Astrocyte (in vitro differentiated cells and primary cell): Measurements from ENCODE around the gene NSMF. TPM values are rescaled to one million over a fixed set of nuclear protein-coding genes. Genes with fewer than 3 reads are reported as not detected.

Experiments
- DNase-seq: peaks from one replicate; pipeline ENCODE4 v3.0.0-alpha.2; 2010; ENCODE audit warnings: low read depth
- FAIRE-seq: peaks from 2 replicates; lab custom pipeline; 2011; peaks lifted over from hg19 to GRCh38; lab: Jason Lieb, UNC
- H2AFZ ChIP-seq: 2 replicates; pipeline ENCODE4 v1.6.0; 2012; ENCODE audit warnings: low read depth, low read length, inconsistent platforms
- H3K27ac ChIP-seq: 2 replicates; pipeline ENCODE4 v1.5.1; 2011; ENCODE audit warnings: low read depth, low read length, inconsistent platforms
- H3K27me3 ChIP-seq: 2 replicates; pipeline ENCODE4 v1.6.0; 2011; ENCODE audit warnings: low read length, inconsistent platforms; ENCODE audit not compliant: insufficient read depth
- H3K36me3 ChIP-seq: 2 replicates; pipeline ENCODE4 v1.5.1; 2011; ENCODE audit warnings: low read length, inconsistent platforms; ENCODE audit not compliant: insufficient read depth
- H3K4me1 ChIP-seq: 2 replicates; pipeline ENCODE4 v1.5.1; 2011; ENCODE audit warnings: low read length, inconsistent platforms; ENCODE audit not compliant: insufficient read depth
- H3K4me2 ChIP-seq: 2 replicates; pipeline ENCODE4 v1.6.0; 2012; ENCODE audit warnings: low read length, inconsistent platforms
- H3K4me3 ChIP-seq: 2 replicates; pipeline ENCODE4 v1.5.1; 2011; ENCODE audit warnings: low read depth, mild to moderate bottlenecking, low read length, inconsistent platforms; ENCODE audit not compliant: insufficient read depth
- H3K79me2 ChIP-seq: 2 replicates; pipeline ENCODE4 v1.6.0; 2012; ENCODE audit warnings: mild to moderate bottlenecking, low read length, inconsistent platforms; ENCODE audit not compliant: insufficient read depth
- H3K9ac ChIP-seq: 2 replicates; pipeline ENCODE4 v1.6.0; 2012; ENCODE audit warnings: mild to moderate bottlenecking, low read length, inconsistent platforms
- H3K9me3 ChIP-seq: 2 replicates; pipeline ENCODE4 v1.5.1; 2012; ENCODE audit warnings: low read depth, mild to moderate bottlenecking, low read length, inconsistent platforms; ENCODE audit not compliant: insufficient read depth
- H4K20me1 ChIP-seq: 2 replicates; pipeline ENCODE4 v1.6.0; 2012; ENCODE audit warnings: low read length, inconsistent platforms; ENCODE audit not compliant: insufficient read depth
- H3K27ac Mint-ChIP-seq: one replicate; pipeline ENCODE4 v1.8.0; 2021; ENCODE audit warnings: mild to moderate bottlenecking, mixed read lengths; ENCODE audit not compliant: unreplicated experiment
- H3K27me3 Mint-ChIP-seq: one replicate; pipeline ENCODE4 v1.8.0; 2021; ENCODE audit warnings: low read depth, mixed read lengths; ENCODE audit not compliant: unreplicated experiment
- H3K36me3 Mint-ChIP-seq: one replicate; pipeline ENCODE4 v1.8.0; 2021; ENCODE audit warnings: low read depth, mixed read lengths; ENCODE audit not compliant: unreplicated experiment
- H3K4me1 Mint-ChIP-seq: one replicate; pipeline ENCODE4 v1.8.0; 2021; ENCODE audit warnings: low read depth, mixed read lengths; ENCODE audit not compliant: unreplicated experiment
- H3K4me3 Mint-ChIP-seq: one replicate; pipeline ENCODE4 v1.8.0; 2021; ENCODE audit warnings: mild to moderate bottlenecking, moderate library complexity, mixed read lengths; ENCODE audit not compliant: unreplicated experiment
- H3K9me3 Mint-ChIP-seq: one replicate; pipeline ENCODE4 v1.8.0; 2021; ENCODE audit warnings: mild to moderate bottlenecking, mixed read lengths; ENCODE audit not compliant: unreplicated experiment
- CTCF ChIP-seq: IDR thresholded peaks from 2 replicates; pipeline ENCODE4 v1.5.1; 2011; ENCODE audit warnings: low read depth, mild to moderate bottlenecking, inconsistent platforms, low read length, moderate library complexity; ENCODE audit not compliant: insufficient read depth
- EZH2 ChIP-seq: IDR thresholded peaks from 2 replicates; pipeline ENCODE4 v1.6.1; 2012; ENCODE audit warnings: mild to moderate bottlenecking, low read length, inconsistent platforms; ENCODE audit not compliant: insufficient read depth
- total RNA-seq: library from RNA; stranded (reverse); gene quantifications from 2 replicates; pipeline ENCODE4 v1.2.1, GENCODE V29; 2021

Gene NSMF
- total RNA-seq, 1 donor from 2014 or later, result 50.5 TPM

- Histone ChIP-seq H3K79me2 (no peaks in the 10 kb centered on the region), H3K9me3 (no peaks in the 10 kb centered on the region), H3K4me3 (no peak overlapping the region), H4K20me1 (peaks cover 21% of the 10 kb centered on the region), H2AFZ (no peak overlapping the region), H3K27ac (no peak overlapping the region), H3K4me1 (peaks cover 32% of the 10 kb centered on the region), H3K27me3 (no peaks in the 10 kb centered on the region), H3K4me2 (no peak overlapping the region), H3K36me3 (no peaks in the 10 kb centered on the region), H3K9ac (no peak overlapping the region)
- FAIRE-seq (no peak), DNase-seq (no peak)
- no peaks in the 10 kb centered on the region for H3K27me3 Mint-ChIP-seq
- H3K9me3 Mint-ChIP-seq, result no peaks in the 10 kb centered on the region
- H3K27ac Mint-ChIP-seq, result no peak overlapping the region
- no peaks in the 10 kb centered on the region for H3K36me3 Mint-ChIP-seq
- TF ChIP-seq CTCF (no peak), EZH2 (no peak)
- no peak overlapping the region for H3K4me3 Mint-ChIP-seq
- peaks cover 8% of the 10 kb centered on the region for H3K4me1 Mint-ChIP-seq
Measured at GRCh38 chr9:137408651-137409405, 50.3 kb downstream of the NSMF start.

GRCh38 chr9:137407590-137408300 lies 51.4 kb downstream of the NSMF start:
- Histone ChIP-seq H3K4me1 (peaks cover 30% of the 10 kb centered on the region), H3K27me3 (no peaks in the 10 kb centered on the region), H3K27ac (no peak overlapping the region), H3K36me3 (no peaks in the 10 kb centered on the region), H4K20me1 (peaks cover 23% of the 10 kb centered on the region), H3K4me2 (peak overlapping the region; percentile 82), H3K9me3 (no peaks in the 10 kb centered on the region), H3K4me3 (no peak overlapping the region), H2AFZ (no peak overlapping the region), H3K79me2 (no peaks in the 10 kb centered on the region), H3K9ac (peak overlapping the region; percentile 64)
- H3K4me3 Mint-ChIP-seq, result no peak overlapping the region
- no peaks in the 10 kb centered on the region for H3K9me3 Mint-ChIP-seq
- no peaks in the 10 kb centered on the region for H3K27me3 Mint-ChIP-seq
- no peak overlapping the region for H3K27ac Mint-ChIP-seq
- DNase-seq (no peak), FAIRE-seq (no peak)
- peaks cover 1% of the 10 kb centered on the region for H3K36me3 Mint-ChIP-seq
- TF ChIP-seq EZH2, result no peak
- peaks cover 6% of the 10 kb centered on the region for H3K4me1 Mint-ChIP-seq

GRCh38 chr9:137406876-137407589 lies 52.1 kb downstream of the NSMF start:
- Mint-ChIP-seq H3K4me3 (no peak overlapping the region), H3K27ac (no peak overlapping the region), H3K9me3 (peaks cover 3% of the 10 kb centered on the region), H3K4me1 (peaks cover 2% of the 10 kb centered on the region), H3K36me3 (peaks cover 8% of the 10 kb centered on the region), H3K27me3 (no peaks in the 10 kb centered on the region)
- peaks cover 23% of the 10 kb centered on the region for H4K20me1 ChIP-seq
- peak overlapping the region; percentile 64 for H3K9ac ChIP-seq
- H3K4me3 ChIP-seq, result no peak overlapping the region
- FAIRE-seq, result no peak
- peak overlapping the region; percentile 26 for H2AFZ ChIP-seq
- peaks cover 23% of the 10 kb centered on the region for H3K4me1 ChIP-seq
- H3K36me3 ChIP-seq, result no peaks in the 10 kb centered on the region
- no peak overlapping the region for H3K27ac ChIP-seq
- no peaks in the 10 kb centered on the region for H3K9me3 ChIP-seq
- H3K79me2 ChIP-seq, result no peaks in the 10 kb centered on the region
- no peaks in the 10 kb centered on the region for H3K27me3 ChIP-seq
- peak overlapping the region; percentile 82 for H3K4me2 ChIP-seq
- TF ChIP-seq CTCF, result peak; percentile 20
- no peak for TF ChIP-seq EZH2
- peak; percentile 21 for DNase-seq
